ENCODE measurements around the gene TRNAU1AP. TPM values are rescaled to one million over a fixed set of nuclear protein-coding genes. Genes with fewer than 3 reads are reported as not detected.
"Not testable (repeated sequence)": the region's sequence is repeated elsewhere in the genome, so short reads cannot be mapped to it uniquely, and the experiment has no call there.

TRNAU1AP gene
- polyA plus RNA-seq, 5 donors: 28.0 to 36.8 (median 29.0) TPM

GRCh38 chr1:28572891-28573290 lies 20.0 kb downstream of the TRNAU1AP start:
- not testable (repeated sequence) for DNase-seq

- no peak for DNase-seq
Measured at GRCh38 chr1:28573564-28573963, 20.7 kb downstream of the TRNAU1AP start.

GRCh38 chr1:28577052-28577678 lies 24.3 kb downstream of the TRNAU1AP start:
- DNase-seq: no peak

- no peak for DNase-seq
Measured at GRCh38 chr1:28577738-28578536, 25.1 kb downstream of the TRNAU1AP start.

GRCh38 chr1:28578696-28579218 lies 25.9 kb downstream of the TRNAU1AP start:
- no peak for DNase-seq

GRCh38 chr1:28579401-28579800 lies 26.5 kb downstream of the TRNAU1AP start:
- no peak for DNase-seq

- peak in 1 of 2 donors; percentile 20 for DNase-seq
Measured at GRCh38 chr1:28580722-28581530, 28.0 kb downstream of the TRNAU1AP start.

GRCh38 chr1:28581531-28582247 lies 28.8 kb downstream of the TRNAU1AP start:
- DNase-seq: peak; percentile 94 to 95

GRCh38 chr1:28582248-28582615 lies 29.3 kb downstream of the TRNAU1AP start:
- DNase-seq: no peak

- DNase-seq: not testable (repeated sequence)
Measured at GRCh38 chr1:28586585-28587391, 33.9 kb downstream of the TRNAU1AP start.

GRCh38 chr1:28591708-28592320 lies 38.9 kb downstream of the TRNAU1AP start, which contains the start of gene RAB42:
TSS of gene RAB42 (plus strand) at chr1:28592265. CDS start at chr1:28592512, 247 bp downstream.
- DNase-seq: peak; percentile 53 to 55

GRCh38 chr1:28592321-28593071 lies 39.6 kb downstream of the TRNAU1AP start:
- no peak for DNase-seq

- DNase-seq: not testable (repeated sequence)
Measured at GRCh38 chr1:28593988-28594356, 41.1 kb downstream of the TRNAU1AP start.

GRCh38 chr1:28594686-28595411 lies 42.0 kb downstream of the TRNAU1AP start:
- DNase-seq: not testable (repeated sequence)

- DNase-seq: no peak
Measured at GRCh38 chr1:28595412-28596191, 42.7 kb downstream of the TRNAU1AP start.

- not testable (repeated sequence) for DNase-seq
Measured at GRCh38 chr1:28596276-28596675, 43.4 kb downstream of the TRNAU1AP start.

GRCh38 chr1:28601696-28602095 lies 48.8 kb downstream of the TRNAU1AP start:
- no peak for DNase-seq

Measured in right lung (tissue), 5 donors.